Prostate gland (tissue), 2 donors: ENCODE results near the gene NPS. TPM values are rescaled to one million over a fixed set of nuclear protein-coding genes. Genes with fewer than 3 reads are reported as not detected.
A peak's percentile ranks its signal among the peaks of the same experiment; 100 is the strongest.

Source experiments
- DNase-seq: peaks from one replicate; pipeline ENCODE4 v3.0.0-alpha.2; 2019; ENCODE audit warnings: low spot score
- H3K27ac ChIP-seq, 2 donors: fragments of 200-600 bp; sonication (generic); 2 replicates each; pipeline ENCODE4 v1.5.1; 2017 to 2019
- H3K27me3 ChIP-seq: fragments of 200-600 bp; sonication (generic); replicated peaks from 2 replicates; pipeline ENCODE4 v1.5.1; 2019; ENCODE audit not compliant: insufficient read depth
- H3K36me3 ChIP-seq, 2 donors: fragments of 200-600 bp; sonication (generic); 1 replicate in 1 of 2; 2 replicates in 1 of 2; pipeline versions ENCODE4 v1.5.1 to v1.8.1; 2017 to 2019
- H3K4me1 ChIP-seq: fragments of 200-600 bp; sonication (generic); replicated peaks from 2 replicates; pipeline ENCODE4 v1.5.1; 2019
- H3K4me3 ChIP-seq, 2 donors: fragments of 200-600 bp; sonication (generic); 2 replicates each; pipeline ENCODE4 v1.5.1; 2017 to 2019
- H3K9me3 ChIP-seq: fragments of 200-600 bp; sonication (generic); 2 replicates; pipeline ENCODE4 v1.5.1; 2017
- CTCF ChIP-seq, 4 experiments: fragments of 200-600 bp in 2 of 4; fragments of 450-650 bp in 2 of 4; sonication (generic) in 2 of 4; IDR thresholded peaks; 1 replicate in 3 of 4; 2 replicates in 1 of 4; pipeline ENCODE4 v1.5.1; 2016 to 2019; ENCODE audit warnings: antibody characterized with exemption in 4 of 4, mild to moderate bottlenecking in 2 of 4, moderate library complexity in 2 of 4
- POLR2A ChIP-seq: fragments of 450-650 bp; IDR thresholded peaks from one replicate; pipeline ENCODE4 v1.6.1; 2016; ENCODE audit warnings: antibody characterized with exemption, mild to moderate bottlenecking
- POLR2AphosphoS5 ChIP-seq: sonication (generic); formaldehyde crosslinking; IDR thresholded peaks from one replicate; pipeline ENCODE4 v1.6.1; 2017; ENCODE audit warnings: antibody characterized with exemption
- WGBS: methylation state at CpG from one replicate; pipeline ENCODE4 v1.1.5; 2018; 5-methylcytosine and 5-hydroxymethylcytosine counted together
- intact Hi-C: fragments of 100-400 bp; cut with DNase I; formaldehyde crosslinking; loops from one replicate; pipeline ENCODE4 v1.14.2; 2022
- total RNA-seq, 2 donors: library from RNA; depleted of rRNA; stranded (reverse); fragments of >200 nt; gene quantifications; one replicate each; pipeline ENCODE4 v1.1.0, GENCODE V29; 2016

NPS gene
- total RNA-seq, 2 donors from 2014 or later: not detected

GRCh38 chr10:127571386-127571785, 22.3 kb downstream of the NPS start:
- H3K27ac ChIP-seq: no peak overlapping the region
- H3K4me3 ChIP-seq: no peak overlapping the region
- WGBS: 61% methylated on average over 1 of the region's 1 CpG
- H3K4me1 ChIP-seq: no peaks in the 10 kb centered on the region
- TF ChIP-seq POLR2A (no peak), CTCF (IDR thresholded peaks at IDR 0.05) (no peak)
- H3K27me3 ChIP-seq: no peaks in the 10 kb centered on the region
- intact Hi-C loops: no loop called here
- DNase-seq: no peak
- no peaks in the 10 kb centered on the region for H3K9me3 ChIP-seq
- H3K36me3 ChIP-seq: no peaks in the 10 kb centered on the region

GRCh38 chr10:127576051-127576450, 26.9 kb downstream of the NPS start:
- no peaks in the 10 kb centered on the region for H3K4me1 ChIP-seq
- no peak overlapping the region for H3K27ac ChIP-seq
- WGBS: 67% methylated on average over 3 of the region's 3 CpGs
- no peaks in the 10 kb centered on the region for H3K27me3 ChIP-seq
- H3K36me3 ChIP-seq: no peaks in the 10 kb centered on the region
- no peak for DNase-seq
- H3K4me3 ChIP-seq: no peak overlapping the region
- no peaks in the 10 kb centered on the region for H3K9me3 ChIP-seq
- intact Hi-C loops: no loop called here
- TF ChIP-seq CTCF (IDR thresholded peaks at IDR 0.05) (no peak), POLR2AphosphoS5 (no peak), POLR2A (no peak)

- H3K27ac ChIP-seq: no peak overlapping the region
- TF ChIP-seq POLR2AphosphoS5 (no peak), CTCF (IDR thresholded peaks at IDR 0.05) (no peak), POLR2A (no peak)
- H3K27me3 ChIP-seq: no peaks in the 10 kb centered on the region
- H3K4me3 ChIP-seq: no peak overlapping the region
- intact Hi-C loops: no loop called here
- 16% methylated on average over 6 of the region's 6 CpGs for WGBS
- no peaks in the 10 kb centered on the region for H3K9me3 ChIP-seq
- H3K36me3 ChIP-seq: no peaks in the 10 kb centered on the region
- DNase-seq: no peak
- no peaks in the 10 kb centered on the region for H3K4me1 ChIP-seq
Observed at GRCh38 chr10:127576740-127577161, 27.6 kb downstream of the NPS start.

- Histone ChIP-seq H3K4me1 (no peaks in the 10 kb centered on the region), H3K36me3 (no peaks in the 10 kb centered on the region), H3K4me3 (no peak overlapping the region), H3K27me3 (no peaks in the 10 kb centered on the region), H3K27ac (no peak overlapping the region), H3K9me3 (no peaks in the 10 kb centered on the region)
- WGBS: 69% methylated on average over 8 of the region's 8 CpGs
- DNase-seq: no peak
- intact Hi-C loops: no loop called here
- TF ChIP-seq CTCF (IDR thresholded peaks at IDR 0.05): peak in 1 of 4 experiments; percentile 9
- TF ChIP-seq POLR2AphosphoS5: no peak
- TF ChIP-seq POLR2A: no peak
Observed at GRCh38 chr10:127577376-127578258, 28.5 kb downstream of the NPS start.
